ENCODE results near the gene ARX. TPM values are rescaled to one million over a fixed set of nuclear protein-coding genes. Genes with fewer than 3 reads are reported as not detected.
A peak's percentile ranks its signal among the peaks of the same experiment; 100 is the strongest.

ARX gene
- total and polyA plus RNA-seq, 2 experiments from 2014 or later, result not detected

DNA sequence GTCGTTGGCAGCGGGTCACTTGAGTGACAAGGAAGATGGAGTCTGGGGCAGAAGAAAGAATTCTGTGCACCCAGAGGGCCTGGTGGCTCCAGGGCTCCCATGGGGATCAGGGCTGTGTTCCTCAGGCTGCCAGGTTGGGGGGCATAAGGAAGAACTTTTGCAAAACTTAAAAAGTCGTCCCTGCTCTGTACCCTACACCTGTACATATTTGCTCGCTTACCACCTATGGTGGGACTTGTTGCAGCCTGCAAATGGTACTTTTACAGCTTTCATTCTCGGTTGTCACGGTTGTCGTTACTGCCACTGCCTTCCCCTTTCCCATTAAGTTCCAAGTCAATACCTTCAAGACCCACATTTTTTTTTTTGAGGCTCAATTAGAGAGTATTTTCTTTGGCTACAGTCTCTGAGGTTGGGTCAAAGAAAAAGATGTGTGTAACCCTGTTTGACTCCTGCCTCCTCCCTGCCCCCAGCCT, 9.1 kb downstream of the ARX start:
- Histone ChIP-seq H4K20me1 (ENCODE audit: insufficient read depth) (no peaks in the 10 kb centered on the region), H2AFZ (no peak overlapping the region), H3K27me3 (replicated peaks; ENCODE audit: insufficient read depth) (peaks cover 54% of the 10 kb centered on the region), H3K27ac (no peak overlapping the region), H3K4me3 (no peak overlapping the region), H3K4me1 (ENCODE audit: insufficient read depth) (no peaks in the 10 kb centered on the region), H3K9me2 (ENCODE audit: insufficient read depth) (no peaks in the 10 kb centered on the region), H3K36me3 (ENCODE audit: low read depth) (no peaks in the 10 kb centered on the region), H3K9me3 (ENCODE audit: low read depth) (no peaks in the 10 kb centered on the region), H3F3A (ENCODE audit: insufficient read depth) (no peaks in the 10 kb centered on the region), H3K4me2 (ENCODE audit: unreplicated experiment) (no peak overlapping the region), H3K79me2 (ENCODE audit: insufficient read depth) (no peaks in the 10 kb centered on the region), H3K9ac (no peak overlapping the region)
- in situ Hi-C loops (cut with MboI), result no loop called here
- WGBS, 2 experiments (ENCODE audit: low coverage in 1 of 2, low lambda C conversion rate in 2 of 2, missing lambda C conversion rate in 2 of 2), result 19% methylated on average over 6 to 7 of the region's 7 CpGs
- TF ChIP-seq EZH2phosphoT487 (IDR thresholded peaks at IDR 0.05; ENCODE audit: insufficient read depth, low read depth), result 0 out of 2 replicates have a peak, but pooled peaks have one; percentile 53
- no peak for TF ChIP-seq EZH2 (IDR thresholded peaks at IDR 0.05; ENCODE audit: insufficient read depth, poor library complexity, severe bottlenecking)
- no peak for DNase-seq

DNA sequence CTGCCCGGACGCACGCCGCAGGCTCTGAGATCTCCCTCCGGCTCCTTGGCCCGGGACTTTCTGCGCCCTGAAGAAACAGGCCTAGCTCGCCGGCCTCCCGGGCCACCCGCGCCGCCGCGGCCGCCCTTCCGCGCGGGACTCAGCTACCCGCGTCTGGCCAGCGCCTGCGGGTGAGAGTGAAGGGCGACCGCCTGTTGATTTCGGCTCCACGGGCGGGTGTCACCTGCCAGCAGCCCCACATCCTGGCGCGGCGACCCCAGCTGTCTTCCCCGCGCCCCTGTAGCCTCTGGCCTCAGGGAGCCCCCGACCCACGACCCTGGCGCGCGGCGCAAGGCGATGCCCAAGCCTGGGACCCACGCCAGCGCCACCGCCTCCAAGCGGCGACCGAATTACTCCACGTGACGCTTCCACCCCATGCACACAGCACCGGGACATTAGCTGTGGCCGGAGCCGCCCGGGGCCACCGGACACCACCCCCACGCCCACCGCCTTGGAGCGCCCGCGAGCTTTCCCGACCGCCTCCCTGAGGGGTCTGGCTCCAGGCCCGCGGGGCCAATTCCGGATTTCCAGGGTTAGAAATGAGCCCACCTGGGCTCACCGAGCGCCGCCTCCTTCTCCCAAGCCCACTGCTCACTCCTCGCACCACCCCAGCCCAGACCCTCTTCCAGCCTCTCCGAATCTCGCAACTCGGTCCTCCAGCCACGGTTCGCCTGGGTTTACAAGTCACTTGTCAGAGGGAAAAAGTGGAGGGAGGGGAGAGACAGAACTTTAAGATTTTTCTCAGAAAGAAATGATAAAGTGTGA, 10.2 kb downstream of the ARX start:
- Histone ChIP-seq H3K4me1 (ENCODE audit: insufficient read depth) (no peaks in the 10 kb centered on the region), H3K9me3 (ENCODE audit: low read depth) (no peaks in the 10 kb centered on the region), H3K36me3 (ENCODE audit: low read depth) (no peaks in the 10 kb centered on the region), H3K79me2 (ENCODE audit: insufficient read depth) (no peaks in the 10 kb centered on the region), H3F3A (ENCODE audit: insufficient read depth) (no peaks in the 10 kb centered on the region), H3K9me2 (ENCODE audit: insufficient read depth) (no peaks in the 10 kb centered on the region), H3K4me2 (ENCODE audit: unreplicated experiment) (no peak overlapping the region), H3K9ac (no peak overlapping the region), H3K27me3 (replicated peaks; ENCODE audit: insufficient read depth) (peaks cover 45% of the 10 kb centered on the region), H3K4me3 (no peak overlapping the region; the same call in 1 of the 2 replicates), H4K20me1 (ENCODE audit: insufficient read depth) (no peaks in the 10 kb centered on the region), H2AFZ (no peak overlapping the region), H3K27ac (no peak overlapping the region)
- WGBS, 2 experiments (ENCODE audit: low coverage in 1 of 2, low lambda C conversion rate in 2 of 2, missing lambda C conversion rate in 2 of 2), result 3 to 7% methylated on average over 17 to 21 of the region's 72 CpGs
- TF ChIP-seq EZH2 (IDR thresholded peaks at IDR 0.05; ENCODE audit: insufficient read depth, poor library complexity, severe bottlenecking) (no peak), EZH2phosphoT487 (IDR thresholded peaks at IDR 0.05; ENCODE audit: insufficient read depth, low read depth) (no peak)
- in situ Hi-C loops (cut with MboI), result no loop called here
- peak; percentile 26 for DNase-seq

DNA sequence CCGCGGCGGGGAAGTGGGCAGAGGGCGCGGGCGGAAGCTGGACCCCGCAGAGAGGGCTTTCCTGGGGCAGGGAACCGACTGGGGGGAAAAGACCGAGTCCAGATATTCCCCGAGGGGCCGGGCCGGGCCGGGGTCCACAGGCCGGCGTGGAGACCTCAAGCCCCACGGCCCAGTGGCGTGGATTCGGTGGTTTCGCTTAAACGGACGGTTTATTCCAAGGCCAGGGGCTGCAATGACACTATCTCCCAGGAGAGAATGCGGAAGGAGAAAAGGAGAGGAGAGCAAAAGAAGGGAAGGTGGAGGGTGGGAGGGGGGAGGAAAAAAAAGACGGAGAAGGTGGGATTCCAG, 10.8 kb downstream of the ARX start:
- H3K4me1 ChIP-seq (ENCODE audit: insufficient read depth), result no peaks in the 10 kb centered on the region
- no peaks in the 10 kb centered on the region for H3K9me3 ChIP-seq (ENCODE audit: low read depth)
- no peaks in the 10 kb centered on the region for H3K79me2 ChIP-seq (ENCODE audit: insufficient read depth)
- H3K4me2 ChIP-seq (ENCODE audit: unreplicated experiment), result no peak overlapping the region
- 0 to 3% methylated on average over 1 to 21 of the region's 23 CpGs for WGBS, 2 experiments (ENCODE audit: low coverage in 1 of 2, low lambda C conversion rate in 2 of 2, missing lambda C conversion rate in 2 of 2)
- no peak for DNase-seq
- H3K36me3 ChIP-seq (ENCODE audit: low read depth), result no peaks in the 10 kb centered on the region
- H3K9me2 ChIP-seq (ENCODE audit: insufficient read depth), result no peaks in the 10 kb centered on the region
- no peak overlapping the region for H3K9ac ChIP-seq
- H2AFZ ChIP-seq, result no peak overlapping the region
- in situ Hi-C loops (cut with MboI), result no loop called here
- H3K27me3 ChIP-seq (replicated peaks; ENCODE audit: insufficient read depth), result peaks cover 39% of the 10 kb centered on the region
- TF ChIP-seq EZH2 (IDR thresholded peaks at IDR 0.05; ENCODE audit: insufficient read depth, poor library complexity, severe bottlenecking) (peak; percentile 61), EZH2phosphoT487 (IDR thresholded peaks at IDR 0.05; ENCODE audit: insufficient read depth, low read depth) (no peak)
- H3K27ac ChIP-seq, result no peak overlapping the region
- H3K4me3 ChIP-seq, result no peak overlapping the region; the same call in 1 of the 2 replicates
- no peaks in the 10 kb centered on the region for H4K20me1 ChIP-seq (ENCODE audit: insufficient read depth)
- no peaks in the 10 kb centered on the region for H3F3A ChIP-seq (ENCODE audit: insufficient read depth)

DNA sequence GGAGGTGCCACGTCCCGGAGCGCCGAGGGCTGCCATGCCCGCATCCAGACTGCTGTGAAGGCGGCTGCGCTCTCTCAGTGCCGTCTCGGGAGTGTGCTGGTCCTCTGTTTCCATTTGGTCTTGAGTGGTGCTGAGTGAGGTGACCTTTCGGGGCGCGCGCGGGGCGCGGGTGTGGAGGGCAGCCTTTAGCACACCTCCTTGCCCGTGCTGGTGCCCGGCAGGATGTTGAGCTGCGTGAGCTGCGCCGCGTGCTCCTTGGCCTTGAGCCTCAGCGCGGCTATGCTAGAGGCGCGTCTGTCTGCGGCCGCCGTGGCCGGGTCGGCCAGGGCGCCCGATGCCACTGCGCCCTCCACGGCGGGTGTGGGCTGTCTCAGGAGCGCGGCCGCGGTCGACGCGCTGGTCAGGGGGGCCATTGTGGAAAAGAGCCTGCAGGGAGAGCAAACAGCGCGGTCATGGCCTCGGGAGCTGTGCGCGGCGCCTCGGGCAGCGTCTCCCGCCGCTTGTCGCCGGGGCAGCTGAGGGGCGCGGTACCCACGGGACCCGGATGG, 11.2 kb downstream of the ARX start:
- H3K9ac ChIP-seq, result no peak overlapping the region
- H3K27ac ChIP-seq, result no peak overlapping the region
- H4K20me1 ChIP-seq (ENCODE audit: insufficient read depth), result no peaks in the 10 kb centered on the region
- no peaks in the 10 kb centered on the region for H3K79me2 ChIP-seq (ENCODE audit: insufficient read depth)
- H3F3A ChIP-seq (ENCODE audit: insufficient read depth), result no peaks in the 10 kb centered on the region
- TF ChIP-seq EZH2phosphoT487 (IDR thresholded peaks at IDR 0.05; ENCODE audit: insufficient read depth, low read depth), result no peak
- TF ChIP-seq EZH2 (IDR thresholded peaks at IDR 0.05; ENCODE audit: insufficient read depth, poor library complexity, severe bottlenecking), result no peak
- H3K4me1 ChIP-seq (ENCODE audit: insufficient read depth), result no peaks in the 10 kb centered on the region
- no peak for DNase-seq
- no peaks in the 10 kb centered on the region for H3K36me3 ChIP-seq (ENCODE audit: low read depth)
- H3K27me3 ChIP-seq (replicated peaks; ENCODE audit: insufficient read depth), result peaks cover 35% of the 10 kb centered on the region
- H3K4me2 ChIP-seq (ENCODE audit: unreplicated experiment), result peak overlapping the region; percentile 12
- no peaks in the 10 kb centered on the region for H3K9me2 ChIP-seq (ENCODE audit: insufficient read depth)
- H3K9me3 ChIP-seq (ENCODE audit: low read depth), result no peaks in the 10 kb centered on the region
- in situ Hi-C loops (cut with MboI), result no loop called here
- 2 to 16% methylated on average over 19 to 20 of the region's 59 CpGs for WGBS, 2 experiments (ENCODE audit: low coverage in 1 of 2, low lambda C conversion rate in 2 of 2, missing lambda C conversion rate in 2 of 2)
- no peak overlapping the region; the same call in 1 of the 2 replicates for H3K4me3 ChIP-seq
- no peak overlapping the region for H2AFZ ChIP-seq

All from GM23248 (cell line).